Measurements from ENCODE around the gene ADISSP. TPM values are rescaled to one million over a fixed set of nuclear protein-coding genes. Genes with fewer than 3 reads are reported as not detected.

ADISSP gene
- total and polyA plus RNA-seq, 9 of the 15 experiments (the other 6 are each of a cell fraction or from before 2014, with no cell fraction given) = 1.4 to 70.6 (median 23.4) TPM

DNA sequence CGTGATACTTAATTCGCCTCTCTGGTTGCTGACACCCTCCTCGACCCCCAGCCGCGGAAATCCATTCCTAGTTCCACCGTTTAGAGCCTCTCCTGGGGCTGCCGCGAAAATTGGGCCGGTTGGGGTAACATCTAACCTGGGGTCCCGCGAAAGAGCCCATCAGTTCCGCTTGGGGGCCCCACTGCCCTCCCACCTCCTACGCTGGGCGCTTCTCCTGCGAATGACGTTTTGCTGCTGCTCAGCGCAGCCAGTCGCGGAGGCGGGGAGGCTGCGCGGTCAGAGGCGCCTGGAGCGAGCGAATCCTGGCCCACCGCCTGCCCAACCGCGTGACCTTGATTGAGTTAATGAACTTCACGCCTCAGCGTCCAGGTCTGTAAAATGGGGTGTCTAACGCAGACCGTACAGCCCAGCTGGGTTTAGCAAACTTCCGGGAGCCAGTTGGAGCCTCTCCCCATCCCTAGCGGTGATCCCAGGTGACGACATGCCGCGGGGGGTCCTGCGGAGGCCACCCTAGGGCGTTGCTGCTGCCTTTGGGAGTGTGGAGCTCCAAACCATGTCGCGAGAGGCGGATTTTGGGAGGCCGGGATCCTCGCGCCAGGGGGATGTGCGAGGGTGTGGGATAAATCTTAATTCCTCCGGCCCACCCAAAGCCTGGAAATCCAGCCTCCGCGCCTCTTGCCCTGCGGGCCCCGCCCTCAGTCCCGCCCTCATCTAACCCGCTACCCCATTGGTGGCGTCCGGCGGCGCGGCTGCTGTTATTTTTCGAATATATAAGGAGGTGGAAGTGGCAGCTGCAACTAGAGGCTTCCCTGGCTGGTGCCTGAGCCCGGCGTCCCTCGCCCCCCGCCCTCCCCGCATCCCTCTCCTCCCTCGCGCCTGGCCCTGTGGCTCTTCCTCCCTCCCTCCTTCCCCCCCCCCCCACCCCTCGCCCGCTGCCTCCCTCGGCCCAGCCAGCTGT is 28.2 kb upstream of the ADISSP start, which contains the start of gene CDC25B (continued):
- TF ChIP-seq, protein P1, sequence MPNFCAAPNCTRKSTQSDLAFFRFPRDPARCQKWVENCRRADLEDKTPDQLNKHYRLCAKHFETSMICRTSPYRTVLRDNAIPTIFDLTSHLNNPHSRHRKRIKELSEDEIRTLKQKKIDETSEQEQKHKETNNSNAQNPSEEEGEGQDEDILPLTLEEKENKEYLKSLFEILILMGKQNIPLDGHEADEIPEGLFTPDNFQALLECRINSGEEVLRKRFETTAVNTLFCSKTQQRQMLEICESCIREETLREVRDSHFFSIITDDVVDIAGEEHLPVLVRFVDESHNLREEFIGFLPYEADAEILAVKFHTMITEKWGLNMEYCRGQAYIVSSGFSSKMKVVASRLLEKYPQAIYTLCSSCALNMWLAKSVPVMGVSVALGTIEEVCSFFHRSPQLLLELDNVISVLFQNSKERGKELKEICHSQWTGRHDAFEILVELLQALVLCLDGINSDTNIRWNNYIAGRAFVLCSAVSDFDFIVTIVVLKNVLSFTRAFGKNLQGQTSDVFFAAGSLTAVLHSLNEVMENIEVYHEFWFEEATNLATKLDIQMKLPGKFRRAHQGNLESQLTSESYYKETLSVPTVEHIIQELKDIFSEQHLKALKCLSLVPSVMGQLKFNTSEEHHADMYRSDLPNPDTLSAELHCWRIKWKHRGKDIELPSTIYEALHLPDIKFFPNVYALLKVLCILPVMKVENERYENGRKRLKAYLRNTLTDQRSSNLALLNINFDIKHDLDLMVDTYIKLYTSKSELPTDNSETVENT (CRISPR knock-in tag; IDR thresholded peaks at IDR 0.05) = no peak
- no peak for TF ChIP-seq ZBTB5 (IDR thresholded peaks at IDR 0.05)
- TF ChIP-seq BCL6 (CRISPR knock-in tag; IDR thresholded peaks at IDR 0.05) = no peak
- peak; percentile 29; the same call in 1 of the 2 replicates for TF ChIP-seq DPF2 (IDR thresholded peaks at IDR 0.05)
- TF ChIP-seq RREB1 (CRISPR knock-in tag; IDR thresholded peaks at IDR 0.05) = no peak
- no peak for TF ChIP-seq TCF15 (CRISPR knock-in tag; IDR thresholded peaks at IDR 0.05)
- peak; percentile 96 for TF ChIP-seq ZNF24 (IDR thresholded peaks at IDR 0.05)
- TF ChIP-seq TEAD1 (CRISPR knock-in tag; IDR thresholded peaks at IDR 0.05) = peak in 1 of 2 experiments; percentile 72; a peak in 1 of 4 replicates
- no peak for TF ChIP-seq PTTG1 (tag; IDR thresholded peaks at IDR 0.05; ENCODE audit: low read depth)
- peak; percentile 88 for TF ChIP-seq ETV1 (tag; conservative IDR thresholded peaks at IDR 0.05; ENCODE audit: low read depth)
- TF ChIP-seq ATF1 (CRISPR knock-in tag; IDR thresholded peaks at IDR 0.05) = no peak
- peak; percentile 88 for TF ChIP-seq ATF1 (tag; IDR thresholded peaks at IDR 0.05)
- TF ChIP-seq FOXJ2 (tag; IDR thresholded peaks at IDR 0.05) = no peak
- no peak for TF ChIP-seq ERF (CRISPR knock-in tag; IDR thresholded peaks at IDR 0.05)
- TF ChIP-seq GABPB1 (CRISPR knock-in tag; IDR thresholded peaks at IDR 0.05) = peak; percentile 83
- peak; percentile 73 for TF ChIP-seq CHD1 (IDR thresholded peaks at IDR 0.05; ENCODE audit: low read length)
- TF ChIP-seq ZNF274 (IDR thresholded peaks at IDR 0.05; ENCODE audit: borderline replicate concordance, low read depth, low read length) = no peak

Data from K562 (cell line).